ENCODE results near the gene PDE4A.

- TF ChIP-seq CTCF (conservative IDR thresholded peaks at IDR 0.05; ENCODE audit: low read depth, low read length) (no peak), EZH2 (IDR thresholded peaks at IDR 0.05; ENCODE audit: low read length, unreplicated experiment) (no peak), EZH2phosphoT487 (IDR thresholded peaks at IDR 0.05; ENCODE audit: borderline replicate concordance, low read length) (no peak)
Measured at GRCh38 chr19:10454267-10454666, 33.9 kb downstream of the PDE4A start.
